ENCODE results near the gene RHOD.

DNA sequence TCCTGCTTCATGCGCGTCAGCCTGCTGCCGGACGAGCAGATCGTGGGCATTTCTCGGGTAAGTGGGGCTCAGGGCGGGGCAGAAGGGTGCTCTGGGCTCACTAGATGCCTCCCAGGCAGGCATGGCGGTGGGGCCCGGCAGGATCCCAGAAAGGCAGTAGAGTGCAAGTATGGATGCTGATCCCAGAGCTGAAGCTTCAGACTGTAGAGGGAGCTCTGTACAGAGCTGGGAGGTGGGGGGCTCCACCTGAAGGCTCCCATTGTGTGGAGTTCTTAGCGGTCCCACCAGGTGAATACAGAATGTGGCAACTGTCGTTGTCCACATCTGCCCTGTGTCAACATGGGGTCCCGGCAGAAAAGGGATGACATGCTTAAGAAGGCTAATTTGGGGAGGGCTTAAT lies 16.5 kb upstream of the RHOD start:
- TF ChIP-seq CTCF (IDR thresholded peaks at IDR 0.05) (no peak), POLR2A (IDR thresholded peaks at IDR 0.05) (no peak), EP300 (IDR thresholded peaks at IDR 0.05) (no peak), POLR2AphosphoS5 (IDR thresholded peaks at IDR 0.05) (no peak)

All from sigmoid colon (tissue), 4 donors.